Left ventricle myocardium inferior (tissue), 1 donor: Measurements from ENCODE around the gene STK36. TPM values are rescaled to one million over a fixed set of nuclear protein-coding genes. Genes with fewer than 3 reads are reported as not detected.

Experiments used
- DNase-seq: peaks from one replicate; pipeline ENCODE4 v3.0.0-alpha.2; 2020
- H3K27ac ChIP-seq: fragments of 200-600 bp; replicated peaks from 2 replicates; pipeline ENCODE4 v1.8.0; 2021
- H3K27me3 ChIP-seq: fragments of 200-600 bp; 2 replicates; pipeline ENCODE4 v1.8.0; 2021; ENCODE audit warnings: low read depth
- H3K36me3 ChIP-seq: fragments of 200-600 bp; 2 replicates; pipeline ENCODE4 v1.8.0; 2021
- H3K4me1 ChIP-seq: fragments of 200-600 bp; 2 replicates; pipeline ENCODE4 v1.8.0; 2021
- H3K4me3 ChIP-seq: fragments of 200-600 bp; 2 replicates; pipeline ENCODE4 v1.8.0; 2021; ENCODE audit warnings: mild to moderate bottlenecking, moderate library complexity
- H3K9me3 ChIP-seq: fragments of 200-600 bp; replicated peaks from 2 replicates; pipeline ENCODE4 v1.8.0; 2021
- intact Hi-C: fragments of 100-400 bp; cut with micrococcal nuclease; formaldehyde crosslinking; loops from one replicate; pipeline ENCODE4 v1.11.0; 2022
- total RNA-seq: library from RNA; stranded (reverse); fragmentation: NEBNext Ultra II Directional; extraction: Animal tissue kit (Norgen Biotek cat#: 25700); gene quantifications from one replicate; pipeline ENCODE4 v1.2.1, GENCODE V29; 2021
- TF ChIP-seq, protein P1 (sequence below): fragments of 200-600 bp; IDR thresholded peaks from 2 replicates; pipeline ENCODE4 v1.8.0; 2021; ENCODE audit warnings: antibody characterized with exemption, mild to moderate bottlenecking, borderline replicate concordance
- donor health status: DM: no; HTN: yes; CAD: no; lungs with severe emphysema.

STK36 gene
- total RNA-seq, 1 donor from 2014 or later = 7.4 TPM

DNA sequence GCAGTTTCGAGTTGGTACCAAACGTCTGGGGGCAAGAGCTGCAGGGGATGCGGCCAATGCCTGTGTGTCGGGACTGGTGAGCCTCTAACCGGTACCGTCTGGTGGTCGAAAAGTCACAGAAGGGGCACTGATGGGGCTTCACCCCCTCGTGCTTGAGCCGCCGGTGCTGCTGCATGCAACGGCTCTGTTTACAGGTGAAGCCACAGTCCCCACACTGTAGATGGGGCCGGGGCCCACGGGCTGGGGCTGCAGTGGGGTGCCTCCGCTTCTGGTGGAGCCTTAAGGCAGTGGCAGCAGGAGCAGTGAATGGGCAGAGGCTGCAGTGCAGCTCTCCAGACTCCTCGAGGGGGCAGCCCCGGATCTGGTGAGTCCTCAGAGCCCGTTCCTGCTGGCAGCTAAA is 29.1 kb upstream of the STK36 start:
- H3K36me3 ChIP-seq = peaks cover 93% of the 10 kb centered on the region
- H3K27me3 ChIP-seq = no peaks in the 10 kb centered on the region
- TF ChIP-seq, protein P1, sequence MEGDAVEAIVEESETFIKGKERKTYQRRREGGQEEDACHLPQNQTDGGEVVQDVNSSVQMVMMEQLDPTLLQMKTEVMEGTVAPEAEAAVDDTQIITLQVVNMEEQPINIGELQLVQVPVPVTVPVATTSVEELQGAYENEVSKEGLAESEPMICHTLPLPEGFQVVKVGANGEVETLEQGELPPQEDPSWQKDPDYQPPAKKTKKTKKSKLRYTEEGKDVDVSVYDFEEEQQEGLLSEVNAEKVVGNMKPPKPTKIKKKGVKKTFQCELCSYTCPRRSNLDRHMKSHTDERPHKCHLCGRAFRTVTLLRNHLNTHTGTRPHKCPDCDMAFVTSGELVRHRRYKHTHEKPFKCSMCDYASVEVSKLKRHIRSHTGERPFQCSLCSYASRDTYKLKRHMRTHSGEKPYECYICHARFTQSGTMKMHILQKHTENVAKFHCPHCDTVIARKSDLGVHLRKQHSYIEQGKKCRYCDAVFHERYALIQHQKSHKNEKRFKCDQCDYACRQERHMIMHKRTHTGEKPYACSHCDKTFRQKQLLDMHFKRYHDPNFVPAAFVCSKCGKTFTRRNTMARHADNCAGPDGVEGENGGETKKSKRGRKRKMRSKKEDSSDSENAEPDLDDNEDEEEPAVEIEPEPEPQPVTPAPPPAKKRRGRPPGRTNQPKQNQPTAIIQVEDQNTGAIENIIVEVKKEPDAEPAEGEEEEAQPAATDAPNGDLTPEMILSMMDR = no peak
- H3K27ac ChIP-seq = no peak overlapping the region
- no peaks in the 10 kb centered on the region for H3K9me3 ChIP-seq
- H3K4me1 ChIP-seq = no peaks in the 10 kb centered on the region
- intact Hi-C loops = no loop called here
- no peak for DNase-seq
- H3K4me3 ChIP-seq = no peak overlapping the region

DNA sequence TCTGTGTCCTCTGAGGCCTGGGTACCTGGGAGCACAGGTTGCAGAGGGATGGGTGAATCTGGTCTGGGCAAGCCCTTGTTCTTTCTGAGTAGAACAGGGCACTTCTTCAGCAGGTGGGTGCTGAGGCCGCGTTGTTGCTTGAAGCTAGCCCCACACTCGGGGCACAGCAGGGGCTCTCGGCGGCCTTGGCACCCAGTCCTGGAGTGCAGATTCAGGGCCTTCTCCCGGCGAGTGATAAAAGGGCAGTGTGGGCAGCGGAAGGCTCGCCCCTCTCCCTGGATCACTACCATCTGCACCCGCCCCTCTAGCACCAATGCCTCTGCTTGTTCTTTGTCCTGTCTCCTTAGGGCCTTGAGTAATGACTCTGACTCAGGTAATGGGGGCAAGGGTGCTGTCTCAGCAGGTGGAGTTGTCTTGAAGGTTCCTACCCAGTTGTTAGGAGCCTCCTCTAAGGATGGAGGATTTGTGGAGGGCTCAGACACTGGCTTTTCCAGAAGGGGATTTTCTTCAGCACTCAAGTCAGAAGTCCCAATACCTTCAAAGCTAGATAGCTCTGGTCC is 28.1 kb upstream of the STK36 start:
- H3K27ac ChIP-seq = no peak overlapping the region
- no peaks in the 10 kb centered on the region for H3K4me1 ChIP-seq
- TF ChIP-seq, protein P1 = no peak
- intact Hi-C loops = no loop called here
- no peak for DNase-seq
- no peak overlapping the region for H3K4me3 ChIP-seq
- H3K9me3 ChIP-seq = no peaks in the 10 kb centered on the region
- no peaks in the 10 kb centered on the region for H3K27me3 ChIP-seq
- peaks cover 93% of the 10 kb centered on the region for H3K36me3 ChIP-seq

DNA sequence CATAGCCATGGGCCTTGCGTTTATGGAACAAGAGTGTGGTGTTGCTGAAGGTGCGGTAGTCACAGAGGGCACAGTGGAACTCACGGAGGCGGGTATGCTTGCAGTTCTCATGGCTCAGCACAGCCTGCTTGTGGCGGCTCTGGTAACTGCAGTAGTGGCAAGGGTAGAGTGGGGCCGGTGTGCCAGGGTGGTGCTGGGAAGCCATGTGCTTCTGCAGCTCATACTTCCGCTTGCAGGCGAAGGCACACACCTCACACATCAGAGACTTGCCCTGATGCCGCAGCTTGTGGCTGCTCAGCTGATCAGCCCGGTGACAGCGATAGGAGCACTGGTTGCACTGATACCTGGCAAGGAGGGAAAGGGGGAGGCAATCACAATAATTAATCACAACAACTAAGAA is 27.2 kb upstream of the STK36 start:
- Histone ChIP-seq H3K27ac (no peak overlapping the region), H3K27me3 (no peaks in the 10 kb centered on the region), H3K9me3 (no peaks in the 10 kb centered on the region), H3K4me3 (no peak overlapping the region), H3K36me3 (peaks cover 94% of the 10 kb centered on the region), H3K4me1 (no peaks in the 10 kb centered on the region)
- TF ChIP-seq, protein P1 = no peak
- intact Hi-C loops = no loop called here
- no peak for DNase-seq

DNA sequence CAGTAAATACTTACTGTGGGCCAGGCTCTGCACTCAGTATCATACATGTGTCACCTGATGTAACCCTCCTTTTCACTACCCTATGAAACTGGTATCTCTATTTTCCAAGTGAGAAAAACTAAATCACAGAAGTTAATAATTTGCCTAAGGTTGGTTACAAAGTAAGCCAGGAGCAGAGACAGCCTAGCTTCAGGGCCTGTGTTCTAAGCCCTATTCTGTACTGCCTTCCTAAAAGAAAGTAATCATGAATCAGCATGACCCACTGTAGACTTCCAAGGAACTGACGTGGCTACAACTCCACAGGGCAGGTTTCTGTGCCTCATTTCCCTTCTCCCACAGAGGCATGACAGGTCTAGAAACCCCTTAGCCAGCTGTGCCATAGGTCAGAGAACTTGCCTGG is 26.8 kb upstream of the STK36 start:
- DNase-seq = no peak
- H3K4me1 ChIP-seq = no peaks in the 10 kb centered on the region
- intact Hi-C loops = no loop called here
- H3K9me3 ChIP-seq = no peaks in the 10 kb centered on the region
- no peak overlapping the region for H3K27ac ChIP-seq
- no peak overlapping the region for H3K4me3 ChIP-seq
- TF ChIP-seq, protein P1 = no peak
- H3K27me3 ChIP-seq = no peaks in the 10 kb centered on the region
- H3K36me3 ChIP-seq = peaks cover 95% of the 10 kb centered on the region

DNA sequence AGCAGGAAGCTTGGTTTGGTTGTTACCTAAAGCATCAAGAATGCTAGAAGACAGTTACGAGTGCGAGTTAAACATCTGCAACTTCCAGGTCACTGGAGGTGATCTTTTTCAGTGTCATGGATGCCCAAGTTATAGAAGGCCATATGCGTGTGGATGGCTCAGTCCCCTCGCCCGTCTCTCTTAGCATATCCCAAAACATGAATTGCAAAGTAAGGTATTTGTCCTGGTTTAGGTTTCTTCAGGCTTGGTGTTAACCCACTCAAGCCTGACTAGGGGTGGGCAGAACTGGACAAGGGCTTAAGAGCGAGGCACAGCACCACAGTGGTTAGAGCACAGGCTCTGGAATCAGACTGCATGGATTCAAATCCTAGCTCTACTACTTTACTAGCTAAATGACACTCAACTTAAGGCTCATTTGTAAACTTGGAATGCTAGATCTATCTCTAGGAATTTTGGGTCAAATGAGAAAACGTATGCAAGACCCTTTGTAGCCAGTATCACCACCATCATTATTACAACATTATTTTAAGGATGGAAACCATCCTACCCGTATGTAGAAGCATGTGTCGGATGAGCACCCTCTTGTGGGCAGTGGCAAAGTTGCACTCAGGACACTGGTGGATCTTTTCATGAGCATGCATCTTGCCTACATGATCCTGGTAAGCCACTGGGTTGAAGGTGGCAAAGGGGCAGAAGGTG is 23.6 kb upstream of the STK36 start:
- no peak overlapping the region for H3K4me3 ChIP-seq

More for the DNA sequence above, 23.6 kb upstream of the STK36 start:
- no peaks in the 10 kb centered on the region for H3K27me3 ChIP-seq
- DNase-seq = no peak
- no peaks in the 10 kb centered on the region for H3K4me1 ChIP-seq
- TF ChIP-seq, protein P1 = peak; percentile 82
- no peaks in the 10 kb centered on the region for H3K9me3 ChIP-seq
- intact Hi-C loops = no loop called here
- no peak overlapping the region for H3K27ac ChIP-seq
- peaks cover 94% of the 10 kb centered on the region for H3K36me3 ChIP-seq
